ENCODE data around the gene JPH3.

The JPH3 gene

DNA sequence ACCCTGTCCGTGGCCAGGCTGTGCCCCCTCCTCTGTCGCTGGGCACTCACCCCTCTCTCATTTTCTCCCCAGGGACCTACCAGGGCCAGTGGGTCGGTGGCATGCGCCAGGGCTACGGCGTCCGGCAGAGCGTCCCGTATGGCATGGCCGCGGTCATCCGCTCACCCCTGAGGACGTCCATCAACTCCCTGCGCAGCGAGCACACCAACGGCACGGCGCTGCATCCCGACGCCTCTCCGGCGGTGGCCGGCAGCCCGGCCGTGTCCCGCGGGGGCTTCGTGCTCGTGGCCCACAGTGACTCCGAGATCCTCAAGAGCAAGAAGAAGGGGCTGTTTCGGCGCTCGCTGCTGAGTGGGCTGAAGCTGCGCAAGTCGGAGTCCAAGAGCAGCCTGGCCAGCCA is 41.9 kb downstream of the JPH3 start:
- DNase-seq (ENCODE audit: low read depth): no peak
- no peak overlapping the region for H3K4me3 ChIP-seq (ENCODE audit: low read depth, low read length)
- TF ChIP-seq, protein P1, sequence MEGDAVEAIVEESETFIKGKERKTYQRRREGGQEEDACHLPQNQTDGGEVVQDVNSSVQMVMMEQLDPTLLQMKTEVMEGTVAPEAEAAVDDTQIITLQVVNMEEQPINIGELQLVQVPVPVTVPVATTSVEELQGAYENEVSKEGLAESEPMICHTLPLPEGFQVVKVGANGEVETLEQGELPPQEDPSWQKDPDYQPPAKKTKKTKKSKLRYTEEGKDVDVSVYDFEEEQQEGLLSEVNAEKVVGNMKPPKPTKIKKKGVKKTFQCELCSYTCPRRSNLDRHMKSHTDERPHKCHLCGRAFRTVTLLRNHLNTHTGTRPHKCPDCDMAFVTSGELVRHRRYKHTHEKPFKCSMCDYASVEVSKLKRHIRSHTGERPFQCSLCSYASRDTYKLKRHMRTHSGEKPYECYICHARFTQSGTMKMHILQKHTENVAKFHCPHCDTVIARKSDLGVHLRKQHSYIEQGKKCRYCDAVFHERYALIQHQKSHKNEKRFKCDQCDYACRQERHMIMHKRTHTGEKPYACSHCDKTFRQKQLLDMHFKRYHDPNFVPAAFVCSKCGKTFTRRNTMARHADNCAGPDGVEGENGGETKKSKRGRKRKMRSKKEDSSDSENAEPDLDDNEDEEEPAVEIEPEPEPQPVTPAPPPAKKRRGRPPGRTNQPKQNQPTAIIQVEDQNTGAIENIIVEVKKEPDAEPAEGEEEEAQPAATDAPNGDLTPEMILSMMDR (IDR thresholded peaks at IDR 0.05; ENCODE audit: low read depth, low read length, missing control alignments): no peak

DNA sequence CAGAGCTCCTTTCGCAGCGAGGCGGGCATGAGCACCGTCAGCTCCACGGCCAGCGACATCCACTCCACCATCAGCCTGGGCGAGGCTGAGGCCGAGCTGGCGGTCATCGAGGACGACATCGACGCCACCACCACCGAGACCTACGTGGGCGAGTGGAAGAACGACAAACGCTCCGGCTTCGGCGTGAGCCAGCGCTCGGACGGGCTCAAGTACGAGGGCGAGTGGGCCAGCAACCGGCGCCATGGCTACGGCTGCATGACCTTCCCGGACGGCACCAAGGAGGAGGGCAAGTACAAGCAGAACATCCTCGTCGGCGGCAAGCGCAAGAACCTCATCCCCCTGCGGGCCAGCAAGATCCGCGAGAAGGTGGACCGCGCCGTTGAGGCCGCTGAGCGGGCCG is 42.3 kb downstream of the JPH3 start:
- TF ChIP-seq, protein P1 (IDR thresholded peaks at IDR 0.05; ENCODE audit: low read depth, low read length, missing control alignments): no peak
- no peak overlapping the region for H3K4me3 ChIP-seq (ENCODE audit: low read depth, low read length)

DNA sequence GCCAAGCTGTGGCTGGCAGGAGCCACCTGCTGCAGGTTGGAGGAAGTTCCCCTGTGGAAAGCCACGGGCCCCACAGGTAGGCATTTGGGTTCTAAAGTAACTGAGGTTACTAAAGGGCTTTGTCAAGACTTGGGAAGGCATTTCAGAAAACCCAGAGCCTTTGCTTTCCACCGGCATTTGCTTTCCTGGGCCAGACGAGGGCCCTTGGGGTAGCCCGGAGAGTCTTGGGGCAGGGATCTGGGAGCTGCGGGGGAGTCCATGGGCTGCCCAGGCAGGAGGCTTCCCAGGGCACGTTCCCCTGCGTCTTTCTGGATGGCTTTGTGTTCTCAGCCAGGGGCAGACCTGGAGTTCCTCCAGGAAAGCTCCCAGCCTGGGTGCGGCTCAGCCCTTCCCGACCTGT is 43.5 kb downstream of the JPH3 start:
- H3K4me3 ChIP-seq (ENCODE audit: low read depth, low read length): no peak overlapping the region
- TF ChIP-seq, protein P1 (IDR thresholded peaks at IDR 0.05; ENCODE audit: low read depth, low read length, missing control alignments): no peak
- DNase-seq (ENCODE audit: low read depth): no peak

More for the DNA sequence above, 42.3 kb downstream of the JPH3 start:
- no peak for DNase-seq (ENCODE audit: low read depth)

DNA sequence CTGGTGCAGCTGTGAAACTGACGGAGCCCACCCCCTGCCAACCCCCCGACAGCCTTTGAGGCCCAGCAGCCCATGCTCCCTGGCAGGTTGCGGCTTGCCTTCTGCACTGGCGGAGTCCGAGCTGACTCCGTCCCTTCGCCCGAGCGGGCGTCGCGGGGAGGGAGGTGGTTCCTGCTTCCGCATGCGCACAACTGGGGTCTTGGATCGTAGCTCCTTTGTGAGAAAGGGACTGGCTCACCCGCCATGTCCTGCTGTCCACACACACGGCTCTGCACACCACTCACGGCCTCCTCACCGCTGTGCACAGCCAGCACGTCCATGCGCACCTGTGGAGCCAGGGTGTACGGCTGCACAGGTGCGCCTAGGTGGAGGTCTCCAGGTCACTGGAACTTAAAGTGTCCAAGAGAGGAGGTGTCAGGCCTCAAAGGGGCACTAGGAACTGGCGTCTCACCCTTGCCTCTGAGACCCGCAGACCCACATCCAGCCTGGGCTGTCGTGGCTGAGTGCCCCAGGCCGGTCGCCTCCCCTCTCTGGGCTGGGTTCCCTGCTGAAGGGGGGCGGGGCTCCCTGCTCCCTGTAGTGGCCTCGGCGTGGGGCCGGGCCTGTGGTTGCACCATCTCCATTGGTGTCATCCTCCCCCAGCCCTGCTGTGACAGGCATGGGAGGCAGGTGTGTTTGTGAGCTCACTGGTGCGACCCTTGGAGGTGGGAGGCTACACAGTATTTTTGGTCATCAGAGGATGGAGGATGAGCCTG is 45.3 kb downstream of the JPH3 start:
- H3K4me3 ChIP-seq (ENCODE audit: low read depth, low read length): no peak overlapping the region
- TF ChIP-seq, protein P1 (IDR thresholded peaks at IDR 0.05; ENCODE audit: low read depth, low read length, missing control alignments): no peak
- DNase-seq (ENCODE audit: low read depth): no peak

DNA sequence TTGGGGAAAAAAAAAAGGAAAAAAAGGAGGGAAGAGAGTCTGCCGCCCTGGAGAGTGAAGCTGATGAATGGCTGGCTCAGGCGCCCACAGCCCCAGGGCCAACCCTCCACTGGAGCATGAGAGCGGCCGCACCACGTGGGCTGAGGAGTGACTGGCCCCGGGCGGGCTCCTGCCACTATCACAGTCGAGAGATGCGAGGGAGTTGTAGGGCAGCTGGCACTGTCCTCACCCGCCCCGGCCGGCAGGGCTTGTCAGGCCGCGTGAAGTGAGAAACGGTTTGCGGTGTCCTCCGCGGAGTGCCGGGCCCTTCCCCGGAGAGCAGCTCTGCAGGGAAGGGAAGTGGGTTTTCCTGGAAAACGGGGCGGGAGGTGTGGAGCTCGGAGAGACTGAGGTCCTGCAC is 45.9 kb downstream of the JPH3 start:
- TF ChIP-seq, protein P1 (IDR thresholded peaks at IDR 0.05; ENCODE audit: low read depth, low read length, missing control alignments): no peak
- no peak overlapping the region for H3K4me3 ChIP-seq (ENCODE audit: low read depth, low read length)
- no peak for DNase-seq (ENCODE audit: low read depth)

DNA sequence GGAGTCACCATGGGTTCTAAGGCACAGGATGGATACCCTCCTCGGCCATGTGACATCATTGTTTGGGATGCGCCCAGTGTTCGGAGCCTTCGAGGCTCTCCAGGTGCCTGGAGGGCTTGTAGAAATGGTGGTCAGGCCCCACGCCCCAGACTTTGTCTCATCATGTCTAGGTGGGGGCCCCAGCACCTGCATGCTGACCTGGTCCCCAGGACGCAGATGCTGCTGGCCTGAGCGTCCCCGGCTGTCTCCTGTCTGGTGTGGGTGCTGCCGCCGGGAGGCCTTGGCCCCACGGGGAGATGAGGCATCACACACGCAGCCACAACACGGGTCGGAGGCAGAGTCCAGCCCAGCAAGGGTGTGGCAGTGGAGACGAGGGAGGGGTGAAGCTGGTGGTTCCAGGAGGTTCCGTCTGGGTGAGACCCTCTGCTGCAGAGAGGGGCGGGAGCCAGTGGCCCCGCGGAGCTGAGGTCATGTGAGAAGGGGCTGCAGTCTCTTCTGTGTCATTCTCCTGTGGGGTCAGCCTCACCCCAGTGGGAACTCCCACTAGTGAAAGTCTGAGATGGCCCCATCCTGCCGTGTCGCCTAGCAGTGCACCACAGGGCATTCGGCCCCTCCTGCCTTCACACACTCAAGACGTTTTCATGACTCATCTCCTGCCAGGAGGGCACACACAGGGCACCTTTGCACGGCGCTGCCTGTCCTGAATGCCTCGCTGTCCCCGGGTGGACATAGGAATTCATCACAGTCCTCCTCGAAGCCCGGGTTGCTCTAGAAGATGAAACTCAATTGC is 46.6 kb downstream of the JPH3 start:
- no peak for DNase-seq (ENCODE audit: low read depth)
- H3K4me3 ChIP-seq (ENCODE audit: low read depth, low read length): no peak overlapping the region
- TF ChIP-seq, protein P1 (IDR thresholded peaks at IDR 0.05; ENCODE audit: low read depth, low read length, missing control alignments): no peak
